ENCODE results near the gene MESP2. TPM values are rescaled to one million over a fixed set of nuclear protein-coding genes. Genes with fewer than 3 reads are reported as not detected.

The MESP2 gene
- total and polyA plus RNA-seq, 4 donors = 0.03 TPM; not detected in 3

GRCh38 chr15:89790206-89790605 is 14.1 kb downstream of the MESP2 start:
- peaks cover 20 to 48% (median 38%) of the 10 kb centered on the region in 4 donors for H3K36me3 ChIP-seq (ENCODE audit: control insufficient read depth in 4 of 4, insufficient read depth in 3 of 4, low read depth in 1 of 4, low read length in 3 of 4)

GRCh38 chr15:89790661-89791060 is 14.5 kb downstream of the MESP2 start:
- Histone ChIP-seq H3K9me3 (ENCODE audit: control insufficient read depth in 4 of 4, low read length in 3 of 4) (no peaks in the 10 kb centered on the region), H3K4me1 (ENCODE audit: control insufficient read depth in 4 of 4, insufficient read depth in 4 of 4, low read length in 3 of 4) (peaks cover 0 to 20% (median 17%) of the 10 kb centered on the region in 4 donors), H3K27ac (ENCODE audit: low read depth in 1 of 2, low read length in 2 of 2) (no peak overlapping the region), H3K36me3 (ENCODE audit: control insufficient read depth in 4 of 4, insufficient read depth in 3 of 4, low read depth in 1 of 4, low read length in 3 of 4) (peaks cover 20 to 49% (median 38%) of the 10 kb centered on the region in 4 donors), H3K4me3 (ENCODE audit: low read depth in 1 of 3, low read length in 3 of 3) (no peak overlapping the region), H3K27me3 (ENCODE audit: control insufficient read depth in 4 of 4, insufficient read depth in 4 of 4, low read length in 3 of 4) (no peaks in the 10 kb centered on the region), H3K9ac (ENCODE audit: low read depth in 1 of 2, low read length in 2 of 2) (no peak overlapping the region)
- TF ChIP-seq NR2F2 (IDR thresholded peaks at IDR 0.05) = no peak
- TF ChIP-seq YY1 (IDR thresholded peaks at IDR 0.05) = no peak
- TF ChIP-seq RAD21 (IDR thresholded peaks at IDR 0.05) = no peak
- TF ChIP-seq ZBTB33 (IDR thresholded peaks at IDR 0.05) = no peak
- no peak for TF ChIP-seq RXRA (IDR thresholded peaks at IDR 0.05)
- TF ChIP-seq JUND (IDR thresholded peaks at IDR 0.05) = no peak
- no peak for TF ChIP-seq TAF1 (conservative IDR thresholded peaks at IDR 0.05)
- TF ChIP-seq GABPA (IDR thresholded peaks at IDR 0.05 in 1 of 2, conservative IDR thresholded peaks at IDR 0.05 in 1 of 2) = no peak
- TF ChIP-seq EGR1 (IDR thresholded peaks at IDR 0.05; ENCODE audit: low read depth in 2 of 2) = no peak
- TF ChIP-seq MAX (IDR thresholded peaks at IDR 0.05) = no peak
- no peak for TF ChIP-seq HNF4A (conservative IDR thresholded peaks at IDR 0.05)
- no peak for TF ChIP-seq ATF3 (IDR thresholded peaks at IDR 0.05)
- TF ChIP-seq SP1 (IDR thresholded peaks at IDR 0.05) = no peak
- TF ChIP-seq FOXA2 (IDR thresholded peaks at IDR 0.05) = no peak
- no peak for TF ChIP-seq HNF4G (IDR thresholded peaks at IDR 0.05)
- TF ChIP-seq REST (IDR thresholded peaks at IDR 0.05) = no peak
- TF ChIP-seq FOXA1 (IDR thresholded peaks at IDR 0.05) = no peak
- TF ChIP-seq CTCF (IDR thresholded peaks at IDR 0.05; ENCODE audit: low read depth, low read length, missing input control) = no peak
- WGBS = 94% methylated on average over 16 of the region's 16 CpGs
- no peak for DNase-seq (ENCODE audit: low spot score)

More at GRCh38 chr15:89790206-89790605, 14.1 kb downstream of the MESP2 start:
- no peak overlapping the region for H3K27ac ChIP-seq (ENCODE audit: low read depth in 1 of 2, low read length in 2 of 2)
- H3K4me1 ChIP-seq (ENCODE audit: control insufficient read depth in 4 of 4, insufficient read depth in 4 of 4, low read length in 3 of 4) = peaks cover 1 to 23% (median 18%) of the 10 kb centered on the region in 4 donors
- 87% methylated on average over 10 of the region's 10 CpGs for WGBS
- TF ChIP-seq HNF4A (conservative IDR thresholded peaks at IDR 0.05) (no peak), HNF4G (IDR thresholded peaks at IDR 0.05) (no peak), ATF3 (IDR thresholded peaks at IDR 0.05) (no peak), EGR1 (IDR thresholded peaks at IDR 0.05; ENCODE audit: low read depth in 2 of 2) (no peak), CTCF (IDR thresholded peaks at IDR 0.05; ENCODE audit: low read depth, low read length, missing input control) (no peak), NR2F2 (IDR thresholded peaks at IDR 0.05) (no peak), YY1 (IDR thresholded peaks at IDR 0.05) (no peak)
- H3K27me3 ChIP-seq (ENCODE audit: control insufficient read depth in 4 of 4, insufficient read depth in 4 of 4, low read length in 3 of 4) = no peaks in the 10 kb centered on the region
- no peak overlapping the region for H3K4me3 ChIP-seq (ENCODE audit: low read depth in 1 of 3, low read length in 3 of 3)
- H3K9me3 ChIP-seq (ENCODE audit: control insufficient read depth in 4 of 4, low read length in 3 of 4) = no peaks in the 10 kb centered on the region
- DNase-seq (ENCODE audit: low spot score) = no peak
- H3K9ac ChIP-seq (ENCODE audit: low read depth in 1 of 2, low read length in 2 of 2) = no peak overlapping the region

All from liver (tissue), 9 donors.